Measurements from ENCODE around the gene TOR1B.

- TF ChIP-seq CTCF (IDR thresholded peaks at IDR 0.05; ENCODE audit: low read length), result no peak
- TF ChIP-seq EZH2phosphoT487 (IDR thresholded peaks at IDR 0.05; ENCODE audit: low read length), result no peak
- no peak for TF ChIP-seq EZH2 (optimal IDR thresholded peaks at IDR 0.05; ENCODE audit: low read depth, low read length)
Measured at GRCh38 chr9:129762985-129763926, 39.7 kb upstream of the TOR1B start.

All from MM.1S (cell line).